ENCODE results near the gene SLC13A4. TPM values are rescaled to one million over a fixed set of nuclear protein-coding genes. Genes with fewer than 3 reads are reported as not detected.
"Not testable (repeated sequence)": the region's sequence is repeated elsewhere in the genome, so short reads cannot be mapped to it uniquely, and the experiment has no call there.

The SLC13A4 gene
- polyA plus RNA-seq, 2 donors: 7.1 to 11.0 TPM

DNA sequence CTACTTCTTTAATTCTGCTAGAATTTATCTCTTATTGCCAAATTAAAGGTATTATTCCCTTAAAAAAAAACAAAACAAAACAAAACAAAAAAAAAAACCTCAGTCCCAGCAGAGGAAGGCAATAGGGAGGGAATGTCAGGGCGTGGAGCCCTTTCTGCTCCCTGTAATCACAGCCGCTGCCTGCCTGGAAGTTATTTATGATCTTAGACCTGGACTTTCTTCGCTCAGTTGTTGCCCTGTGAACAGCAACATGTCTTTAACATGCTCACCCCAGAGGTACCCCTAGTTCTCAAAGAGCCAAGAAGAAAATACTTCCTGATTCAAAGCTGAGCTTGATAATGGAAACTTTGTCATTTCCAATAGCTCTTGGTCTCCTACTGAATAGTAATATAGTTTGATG lies 12.9 kb upstream of the SLC13A4 start:
- Histone ChIP-seq H3K4me1 (ENCODE audit: control insufficient read depth in 2 of 2, insufficient read depth in 2 of 2, low read length in 1 of 2) (peaks cover 0 to 7% of the 10 kb centered on the region in 2 donors), H3K36me3 (ENCODE audit: control insufficient read depth in 2 of 2, insufficient read depth in 2 of 2, low read length in 1 of 2) (no peaks in the 10 kb centered on the region), H3K9me3 (ENCODE audit: control insufficient read depth in 2 of 2, insufficient read depth in 1 of 2, low read depth in 1 of 2, low read length in 1 of 2) (no peaks in the 10 kb centered on the region), H3K27me3 (ENCODE audit: control insufficient read depth in 1 of 2, insufficient read depth in 2 of 2, low read length in 2 of 2) (no peaks in the 10 kb centered on the region), H3K4me3 (ENCODE audit: low read depth in 1 of 2, low read length in 2 of 2) (no peak overlapping the region), H3K27ac (ENCODE audit: low read depth in 2 of 2, low read length in 1 of 2) (no peak overlapping the region)
- 65 to 82% methylated on average over 3 of the region's 3 CpGs for WGBS, 2 donors

DNA sequence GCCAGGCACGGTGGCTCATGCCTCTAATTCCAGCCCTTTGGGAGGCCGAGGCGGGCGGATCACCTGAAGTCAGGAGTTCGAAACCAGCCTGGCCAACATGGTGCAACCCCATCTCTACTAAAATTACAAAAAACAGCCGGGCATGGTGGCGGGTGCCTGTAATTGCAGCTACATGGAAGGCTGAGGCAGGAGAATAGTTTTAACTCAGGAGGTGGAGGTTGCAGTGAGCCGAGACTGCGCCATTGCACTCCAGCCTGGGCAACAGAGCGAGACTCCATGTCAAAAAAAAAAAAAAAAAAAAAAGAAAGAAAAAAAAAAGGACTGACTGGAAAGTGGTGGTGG lies 9.3 kb upstream of the SLC13A4 start:
- not testable (repeated sequence) for H3K27me3 ChIP-seq (ENCODE audit: control insufficient read depth in 1 of 2, insufficient read depth in 2 of 2, low read length in 2 of 2); H3K4me1 ChIP-seq (ENCODE audit: control insufficient read depth in 2 of 2, insufficient read depth in 2 of 2, low read length in 1 of 2); H3K27ac ChIP-seq (ENCODE audit: low read depth in 2 of 2, low read length in 1 of 2); H3K9me3 ChIP-seq (ENCODE audit: control insufficient read depth in 2 of 2, insufficient read depth in 1 of 2, low read depth in 1 of 2, low read length in 1 of 2); H3K36me3 ChIP-seq (ENCODE audit: control insufficient read depth in 2 of 2, insufficient read depth in 2 of 2, low read length in 1 of 2); H3K4me3 ChIP-seq (ENCODE audit: low read depth in 1 of 2, low read length in 2 of 2)
- 92 to 95% methylated on average over 10 of the region's 10 CpGs for WGBS, 2 donors

DNA sequence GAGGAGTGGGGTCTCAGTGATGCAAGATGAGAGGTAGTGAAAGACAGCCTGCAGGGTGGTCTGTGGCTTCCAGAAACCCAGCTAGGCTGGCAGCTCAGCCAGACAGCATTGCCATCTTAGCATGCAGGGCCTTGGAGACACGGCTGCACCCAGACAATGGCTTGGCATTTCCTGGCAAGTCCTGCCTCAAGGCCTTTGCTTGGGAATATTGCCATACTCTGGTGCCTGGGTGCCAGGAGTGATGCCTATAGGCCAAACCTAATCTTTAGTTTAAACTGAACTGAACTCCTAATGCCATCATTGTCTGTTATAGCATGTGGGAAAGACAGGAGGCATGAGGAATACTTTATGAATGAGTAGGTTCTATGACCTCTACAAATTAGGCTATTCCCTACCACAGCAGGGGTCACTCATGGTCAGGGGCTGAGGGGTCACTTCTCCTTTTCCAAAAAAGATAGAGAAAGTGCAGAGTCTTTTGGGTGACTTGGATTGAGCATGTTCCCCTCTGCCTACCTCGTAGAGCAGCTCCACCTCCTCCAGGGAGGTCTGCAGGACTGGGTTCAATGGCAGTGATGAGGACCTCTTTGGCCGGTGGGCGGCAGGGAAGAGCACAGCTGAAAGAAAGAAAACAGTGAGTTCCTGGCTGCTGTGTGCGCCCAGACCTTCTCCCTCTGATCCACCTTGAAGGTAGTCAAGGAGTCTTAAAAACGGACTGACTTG lies 8.8 kb upstream of the SLC13A4 start:
- H3K27me3 ChIP-seq (ENCODE audit: control insufficient read depth in 1 of 2, insufficient read depth in 2 of 2, low read length in 2 of 2): no peaks in the 10 kb centered on the region
- WGBS, 2 donors: 72 to 73% methylated on average over 6 of the region's 6 CpGs
- H3K27ac ChIP-seq (ENCODE audit: low read depth in 2 of 2, low read length in 1 of 2): no peak overlapping the region
- no peak overlapping the region for H3K4me3 ChIP-seq (ENCODE audit: low read depth in 1 of 2, low read length in 2 of 2)
- no peaks in the 10 kb centered on the region for H3K4me1 ChIP-seq (ENCODE audit: control insufficient read depth in 2 of 2, insufficient read depth in 2 of 2, low read length in 1 of 2)
- peaks cover 0 to 3% of the 10 kb centered on the region in 2 donors for H3K36me3 ChIP-seq (ENCODE audit: control insufficient read depth in 2 of 2, insufficient read depth in 2 of 2, low read length in 1 of 2)
- H3K9me3 ChIP-seq (ENCODE audit: control insufficient read depth in 2 of 2, insufficient read depth in 1 of 2, low read depth in 1 of 2, low read length in 1 of 2): no peaks in the 10 kb centered on the region

DNA sequence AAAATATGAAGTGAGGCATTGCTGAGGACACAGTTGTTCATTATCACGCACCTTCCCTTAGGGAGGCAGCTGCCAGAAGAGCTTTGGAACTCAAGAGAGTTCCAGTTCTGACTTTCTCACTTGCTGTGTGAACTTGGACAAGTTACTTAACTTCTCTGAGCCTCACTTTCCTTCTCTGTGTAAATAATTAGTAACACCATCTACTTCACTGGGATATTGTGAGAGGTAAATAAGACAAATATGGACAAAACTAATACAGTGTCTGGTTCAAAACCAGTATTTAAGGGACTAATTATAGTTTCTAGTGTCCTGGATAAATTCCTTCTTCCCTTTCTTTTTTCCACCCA lies 6.3 kb upstream of the SLC13A4 start:
- 85 to 96% methylated on average over 1 of the region's 1 CpG for WGBS, 2 donors

DNA sequence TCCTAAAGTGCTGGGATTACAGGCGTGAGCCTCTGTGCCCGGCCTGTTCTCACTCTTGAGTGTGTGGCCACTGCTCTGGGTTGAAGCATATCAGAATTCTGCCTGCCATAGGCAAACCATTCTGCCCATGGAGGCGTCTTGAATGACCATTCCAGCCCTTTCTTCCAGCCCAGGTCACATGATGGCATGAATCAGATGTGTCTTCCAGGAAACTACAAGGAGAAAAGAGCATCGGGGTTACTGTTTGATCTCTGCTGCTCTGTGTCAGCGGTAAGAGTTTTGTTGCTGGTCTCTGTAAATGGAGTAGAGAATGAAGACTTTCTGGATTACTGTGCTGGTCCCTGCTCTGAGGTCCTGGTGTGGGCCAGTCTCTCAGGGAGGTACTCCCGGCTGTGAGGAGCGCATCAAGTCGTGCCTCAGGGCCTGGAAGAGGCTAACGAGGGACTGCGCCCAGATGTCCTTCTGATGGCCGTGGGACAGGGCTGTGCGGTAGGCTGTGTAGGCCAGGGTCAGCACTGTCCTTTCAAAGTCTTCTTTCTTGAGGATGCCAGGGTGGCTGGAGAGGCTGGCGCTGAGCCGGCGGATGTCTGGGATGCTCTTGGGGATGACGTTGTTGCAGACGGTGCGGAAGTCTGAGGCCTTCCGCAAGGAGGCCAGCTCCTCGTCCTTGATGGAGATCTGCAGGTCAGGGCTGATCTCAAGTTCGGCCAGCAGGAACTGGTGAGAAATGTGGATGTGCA lies 5.8 kb upstream of the SLC13A4 start:
- WGBS, 2 donors: 92 to 93% methylated on average over 21 of the region's 21 CpGs
- Histone ChIP-seq H3K36me3 (ENCODE audit: control insufficient read depth in 2 of 2, insufficient read depth in 2 of 2, low read length in 1 of 2) (peaks cover 0 to 3% of the 10 kb centered on the region in 2 donors), H3K27ac (ENCODE audit: low read depth in 2 of 2, low read length in 1 of 2) (no peak overlapping the region), H3K4me1 (ENCODE audit: control insufficient read depth in 2 of 2, insufficient read depth in 2 of 2, low read length in 1 of 2) (no peaks in the 10 kb centered on the region), H3K27me3 (ENCODE audit: control insufficient read depth in 1 of 2, insufficient read depth in 2 of 2, low read length in 2 of 2) (no peaks in the 10 kb centered on the region), H3K9me3 (ENCODE audit: control insufficient read depth in 2 of 2, insufficient read depth in 1 of 2, low read depth in 1 of 2, low read length in 1 of 2) (no peaks in the 10 kb centered on the region), H3K4me3 (ENCODE audit: low read depth in 1 of 2, low read length in 2 of 2) (no peak overlapping the region)

More for the DNA sequence above, 6.3 kb upstream of the SLC13A4 start:
- Histone ChIP-seq H3K36me3 (ENCODE audit: control insufficient read depth in 2 of 2, insufficient read depth in 2 of 2, low read length in 1 of 2) (peaks cover 0 to 3% of the 10 kb centered on the region in 2 donors), H3K9me3 (ENCODE audit: control insufficient read depth in 2 of 2, insufficient read depth in 1 of 2, low read depth in 1 of 2, low read length in 1 of 2) (no peaks in the 10 kb centered on the region), H3K27ac (ENCODE audit: low read depth in 2 of 2, low read length in 1 of 2) (no peak overlapping the region), H3K4me3 (ENCODE audit: low read depth in 1 of 2, low read length in 2 of 2) (no peak overlapping the region), H3K27me3 (ENCODE audit: control insufficient read depth in 1 of 2, insufficient read depth in 2 of 2, low read length in 2 of 2) (no peaks in the 10 kb centered on the region), H3K4me1 (ENCODE audit: control insufficient read depth in 2 of 2, insufficient read depth in 2 of 2, low read length in 1 of 2) (no peaks in the 10 kb centered on the region)

DNA sequence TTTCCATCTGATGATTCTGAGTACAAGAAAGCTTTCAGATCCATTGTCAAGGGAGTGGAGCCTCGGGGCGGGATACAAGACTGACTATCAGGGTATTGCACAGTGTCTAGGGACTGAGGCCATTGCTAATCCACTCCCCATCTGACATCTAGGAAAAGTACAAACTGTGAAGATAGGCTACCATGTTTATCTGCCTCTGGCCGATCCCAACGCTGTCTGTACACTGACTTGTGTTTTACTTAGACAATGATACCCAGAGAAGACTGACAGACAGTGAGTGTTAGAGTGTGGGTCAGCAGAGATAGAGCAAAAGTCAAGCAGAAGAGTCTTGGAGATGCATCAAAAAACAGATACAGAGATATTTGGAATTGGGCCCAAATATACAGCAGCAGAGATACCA lies 3.1 kb upstream of the SLC13A4 start:
- H3K9me3 ChIP-seq (ENCODE audit: control insufficient read depth in 2 of 2, insufficient read depth in 1 of 2, low read depth in 1 of 2, low read length in 1 of 2): no peaks in the 10 kb centered on the region
- H3K36me3 ChIP-seq (ENCODE audit: control insufficient read depth in 2 of 2, insufficient read depth in 2 of 2, low read length in 1 of 2): peaks cover 0 to 3% of the 10 kb centered on the region in 2 donors
- H3K4me3 ChIP-seq (ENCODE audit: low read depth in 1 of 2, low read length in 2 of 2): no peak overlapping the region
- no peak overlapping the region for H3K27ac ChIP-seq (ENCODE audit: low read depth in 2 of 2, low read length in 1 of 2)
- no peaks in the 10 kb centered on the region for H3K4me1 ChIP-seq (ENCODE audit: control insufficient read depth in 2 of 2, insufficient read depth in 2 of 2, low read length in 1 of 2)
- no peaks in the 10 kb centered on the region for H3K27me3 ChIP-seq (ENCODE audit: control insufficient read depth in 1 of 2, insufficient read depth in 2 of 2, low read length in 2 of 2)
- WGBS, 2 donors: 81 to 92% methylated on average over 4 of the region's 4 CpGs

DNA sequence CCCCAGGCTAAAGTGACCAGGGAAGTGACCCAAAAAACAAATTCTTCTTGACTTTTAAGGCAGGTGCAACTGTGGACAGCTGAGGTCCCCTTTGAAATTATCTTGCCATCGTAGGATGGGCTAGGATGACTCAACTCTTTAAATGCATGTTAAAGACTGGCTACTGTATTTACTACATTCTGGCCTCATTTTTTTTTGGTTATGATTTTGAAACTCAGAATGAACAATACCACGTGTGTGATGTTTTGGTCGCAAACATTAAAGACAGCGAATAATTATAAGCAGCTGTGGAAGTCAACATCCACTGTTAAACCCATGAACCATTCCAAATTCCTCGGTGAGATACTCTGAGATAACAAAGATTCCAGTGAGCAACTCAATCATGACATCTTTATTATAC lies 1.2 kb upstream of the SLC13A4 start:
- Histone ChIP-seq H3K9me3 (ENCODE audit: control insufficient read depth in 2 of 2, insufficient read depth in 1 of 2, low read depth in 1 of 2, low read length in 1 of 2) (no peaks in the 10 kb centered on the region), H3K36me3 (ENCODE audit: control insufficient read depth in 2 of 2, insufficient read depth in 2 of 2, low read length in 1 of 2) (peaks cover 0 to 3% of the 10 kb centered on the region in 2 donors), H3K4me1 (ENCODE audit: control insufficient read depth in 2 of 2, insufficient read depth in 2 of 2, low read length in 1 of 2) (no peaks in the 10 kb centered on the region), H3K27ac (ENCODE audit: low read depth in 2 of 2, low read length in 1 of 2) (no peak overlapping the region), H3K27me3 (ENCODE audit: control insufficient read depth in 1 of 2, insufficient read depth in 2 of 2, low read length in 2 of 2) (no peaks in the 10 kb centered on the region), H3K4me3 (ENCODE audit: low read depth in 1 of 2, low read length in 2 of 2) (no peak overlapping the region)
- 79 to 82% methylated on average over 5 of the region's 5 CpGs for WGBS, 2 donors

DNA sequence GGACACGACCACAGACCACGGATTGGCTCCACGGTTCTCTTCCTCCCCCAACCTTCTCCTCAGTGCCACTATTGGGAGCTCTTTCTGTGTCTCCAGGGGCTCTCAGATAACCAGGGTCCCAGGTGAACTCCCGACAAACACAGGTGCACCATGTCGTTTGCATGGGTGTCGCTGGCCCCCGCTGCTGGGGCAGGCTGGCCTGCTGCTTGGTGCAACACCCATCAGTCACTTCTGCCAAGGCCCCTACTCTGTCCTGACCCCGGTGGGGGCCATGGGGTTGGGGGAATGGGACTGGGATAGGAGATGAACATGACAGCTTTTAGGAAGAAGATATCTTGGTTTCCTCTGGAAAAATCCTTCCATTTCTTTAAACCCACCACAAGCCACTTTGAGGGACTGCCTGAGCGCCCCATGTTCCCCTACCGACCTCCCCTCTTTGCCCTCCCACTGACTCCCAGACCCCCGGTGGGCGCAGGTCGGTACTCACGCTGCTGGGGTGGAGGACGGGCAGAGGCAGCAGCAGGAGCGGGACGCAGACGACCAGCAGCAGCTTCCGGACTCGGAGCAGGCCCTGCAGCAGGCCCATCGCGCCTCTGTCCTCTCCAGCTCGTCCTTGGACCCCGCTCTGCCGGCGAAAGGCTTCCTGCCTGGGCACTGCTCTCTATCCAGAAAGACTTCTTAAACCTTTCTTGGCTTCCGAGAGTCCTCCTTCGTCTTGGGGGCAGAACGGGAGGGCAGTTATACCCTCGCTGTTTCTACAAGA lies 894 bp downstream of the SLC13A4 start:
- WGBS, 2 donors: 90 to 92% methylated on average over 30 of the region's 30 CpGs
- H3K27me3 ChIP-seq (ENCODE audit: control insufficient read depth in 1 of 2, insufficient read depth in 2 of 2, low read length in 2 of 2): no peaks in the 10 kb centered on the region
- no peak overlapping the region for H3K27ac ChIP-seq (ENCODE audit: low read depth in 2 of 2, low read length in 1 of 2)

DNA sequence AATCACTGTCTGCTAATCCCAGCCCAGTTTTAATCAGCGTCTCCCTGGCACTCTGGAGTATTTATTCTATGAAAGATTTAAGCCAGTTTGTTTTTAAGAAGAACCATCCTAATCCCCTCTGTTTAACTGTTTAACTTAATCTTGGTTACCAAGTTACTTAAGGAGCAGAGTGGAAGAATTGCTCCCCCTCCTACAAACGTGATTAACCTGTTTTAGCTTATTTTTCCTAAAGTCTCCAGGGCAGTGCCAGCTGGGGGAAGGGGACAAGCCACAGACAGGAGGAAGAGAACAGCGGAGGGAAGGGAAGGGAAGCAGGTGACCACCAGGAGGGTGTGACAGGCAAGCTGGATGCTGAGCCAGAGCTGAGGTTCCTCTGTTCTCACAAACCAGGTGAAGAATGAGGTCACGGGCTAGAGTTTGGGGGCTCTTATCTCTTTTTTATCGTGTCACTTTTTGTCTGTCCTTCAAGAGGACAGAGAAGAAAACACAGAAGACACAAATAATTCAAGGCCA lies 1.7 kb downstream of the SLC13A4 start:
- no peak overlapping the region for H3K27ac ChIP-seq (ENCODE audit: low read depth in 2 of 2, low read length in 1 of 2)
- WGBS, 2 donors: 40 to 49% methylated on average over 5 of the region's 5 CpGs
- H3K4me1 ChIP-seq (ENCODE audit: control insufficient read depth in 2 of 2, insufficient read depth in 2 of 2, low read length in 1 of 2): no peaks in the 10 kb centered on the region
- H3K4me3 ChIP-seq (ENCODE audit: low read depth in 1 of 2, low read length in 2 of 2): no peak overlapping the region
- no peaks in the 10 kb centered on the region for H3K9me3 ChIP-seq (ENCODE audit: control insufficient read depth in 2 of 2, insufficient read depth in 1 of 2, low read depth in 1 of 2, low read length in 1 of 2)
- no peaks in the 10 kb centered on the region for H3K36me3 ChIP-seq (ENCODE audit: control insufficient read depth in 2 of 2, insufficient read depth in 2 of 2, low read length in 1 of 2)
- no peaks in the 10 kb centered on the region for H3K27me3 ChIP-seq (ENCODE audit: control insufficient read depth in 1 of 2, insufficient read depth in 2 of 2, low read length in 2 of 2)

More for the DNA sequence above, 894 bp downstream of the SLC13A4 start:
- Histone ChIP-seq H3K36me3 (ENCODE audit: control insufficient read depth in 2 of 2, insufficient read depth in 2 of 2, low read length in 1 of 2) (no peaks in the 10 kb centered on the region), H3K4me3 (ENCODE audit: low read depth in 1 of 2, low read length in 2 of 2) (no peak overlapping the region), H3K4me1 (ENCODE audit: control insufficient read depth in 2 of 2, insufficient read depth in 2 of 2, low read length in 1 of 2) (no peaks in the 10 kb centered on the region), H3K9me3 (ENCODE audit: control insufficient read depth in 2 of 2, insufficient read depth in 1 of 2, low read depth in 1 of 2, low read length in 1 of 2) (no peaks in the 10 kb centered on the region)

Data from esophagus (tissue), 2 donors.